ENCODE data around the gene ACP7.
"Not testable (repeated sequence)": the region's sequence is repeated elsewhere in the genome, so short reads cannot be mapped to it uniquely, and the experiment has no call there.

DNA sequence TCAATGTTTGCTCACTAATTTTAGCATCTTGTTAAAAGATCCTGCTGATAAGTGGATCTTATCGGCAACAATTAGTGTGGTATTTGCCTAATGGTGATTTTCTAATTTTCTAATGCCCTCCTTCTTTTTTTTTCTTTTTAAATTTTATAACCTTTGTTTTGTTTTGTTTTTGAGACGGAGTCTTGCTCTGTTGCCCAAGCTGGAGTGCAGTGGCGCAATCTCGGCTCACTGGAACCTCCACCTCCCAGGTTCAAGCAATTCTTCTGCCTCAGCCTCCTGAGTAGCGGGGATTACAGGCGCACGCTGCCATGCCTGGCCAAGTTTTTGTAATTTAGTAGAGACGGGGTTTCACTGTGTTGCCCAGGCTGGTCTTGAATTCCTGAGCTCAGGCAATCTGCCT, 5.8 kb downstream of the ACP7 start:
- not testable (repeated sequence) for TF ChIP-seq CHD1 (IDR thresholded peaks at IDR 0.05; ENCODE audit: low read depth, low read length); EP300 (IDR thresholded peaks at IDR 0.05; ENCODE audit: borderline replicate concordance in 1 of 2, low read depth in 2 of 2, low read length in 2 of 2); USF2 (IDR thresholded peaks at IDR 0.05; ENCODE audit: low read length); NRF1 (IDR thresholded peaks at IDR 0.05; ENCODE audit: low read depth, low read length); ZNF274 (IDR thresholded peaks at IDR 0.05; ENCODE audit: borderline replicate concordance, extremely low read depth, low read length); ATF3 (IDR thresholded peaks at IDR 0.05; ENCODE audit: insufficient read depth, low read depth, low read length)
- TF ChIP-seq, protein P1, sequence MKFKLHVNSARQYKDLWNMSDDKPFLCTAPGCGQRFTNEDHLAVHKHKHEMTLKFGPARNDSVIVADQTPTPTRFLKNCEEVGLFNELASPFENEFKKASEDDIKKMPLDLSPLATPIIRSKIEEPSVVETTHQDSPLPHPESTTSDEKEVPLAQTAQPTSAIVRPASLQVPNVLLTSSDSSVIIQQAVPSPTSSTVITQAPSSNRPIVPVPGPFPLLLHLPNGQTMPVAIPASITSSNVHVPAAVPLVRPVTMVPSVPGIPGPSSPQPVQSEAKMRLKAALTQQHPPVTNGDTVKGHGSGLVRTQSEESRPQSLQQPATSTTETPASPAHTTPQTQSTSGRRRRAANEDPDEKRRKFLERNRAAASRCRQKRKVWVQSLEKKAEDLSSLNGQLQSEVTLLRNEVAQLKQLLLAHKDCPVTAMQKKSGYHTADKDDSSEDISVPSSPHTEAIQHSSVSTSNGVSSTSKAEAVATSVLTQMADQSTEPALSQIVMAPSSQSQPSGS (IDR thresholded peaks at IDR 0.05; ENCODE audit: low read length) = not testable (repeated sequence)
